SK-N-SH treated with all-trans-retinoic acid at 6 μM for 48 hours (cell line): ENCODE measurements around the gene USH2A.

ENCODE experiments used
- ATAC-seq: fragments of 200-7000 bp; cut with Tn5 transposase; 3 replicates; pipeline ENCODE4 v1.9.1; 2020; ENCODE audit warnings: mild to moderate bottlenecking, moderate library complexity
- ARNTL ChIP-seq: fragments of 450-650 bp; formaldehyde crosslinking; IDR thresholded peaks from 2 replicates; pipeline ENCODE4 v1.5.0; 2020; ENCODE audit warnings: low read depth, mild to moderate bottlenecking, moderate library complexity, borderline replicate concordance
- BACH2 ChIP-seq: fragments of 250-450 bp; sonication (Bioruptor Pico); IDR thresholded peaks from 2 replicates; pipeline ENCODE4 v1.9.0; 2021; ENCODE audit warnings: mild to moderate bottlenecking, borderline replicate concordance
- CREB5 ChIP-seq: fragments of 250-450 bp; sonication (Bioruptor Pico); IDR thresholded peaks from 2 replicates; pipeline ENCODE4 v1.5.1; 2020; ENCODE audit warnings: low read depth, mild to moderate bottlenecking, moderate library complexity
- CSRNP3 ChIP-seq: fragments of 250-450 bp; sonication (Bioruptor Pico); IDR thresholded peaks from 2 replicates; pipeline ENCODE4 v1.5.1; 2021; ENCODE audit warnings: mild to moderate bottlenecking, moderate library complexity
- ESRRG ChIP-seq: fragments of 250-450 bp; sonication (Bioruptor Pico); IDR thresholded peaks from 2 replicates; pipeline ENCODE4 v1.6.1; 2021; ENCODE audit warnings: mild to moderate bottlenecking
- GLIS3 ChIP-seq: fragments of 250-450 bp; sonication (Bioruptor Pico); IDR thresholded peaks from 2 replicates; pipeline ENCODE4 v1.5.0; 2020; ENCODE audit warnings: mild to moderate bottlenecking, moderate library complexity
- ISL1 ChIP-seq: fragments of 250-450 bp; sonication (Bioruptor Pico); IDR thresholded peaks from 2 replicates; pipeline ENCODE4 v2.1.2; 2022; ENCODE audit warnings: mild to moderate bottlenecking, moderate library complexity
- OSR1 ChIP-seq: fragments of 250-450 bp; sonication (Bioruptor Pico); IDR thresholded peaks from 2 replicates; pipeline ENCODE4 v1.8.0; 2022; ENCODE audit warnings: moderate library complexity, mild to moderate bottlenecking, inconsistent platforms
- PATZ1 ChIP-seq: fragments of 250-450 bp; sonication (Bioruptor Pico); IDR thresholded peaks from 2 replicates; pipeline ENCODE4 v1.8.0; 2020; ENCODE audit warnings: mild to moderate bottlenecking, moderate library complexity, borderline replicate concordance
- POU6F1 ChIP-seq: fragments of 250-450 bp; sonication (Bioruptor Pico); IDR thresholded peaks from 2 replicates; pipeline ENCODE4 v1.8.0; 2021; ENCODE audit warnings: low read depth, mild to moderate bottlenecking, moderate library complexity, borderline replicate concordance
- PPARA ChIP-seq: fragments of 250-450 bp; sonication (Bioruptor Pico); IDR thresholded peaks from 2 replicates; pipeline ENCODE4 v1.5.0; 2020; ENCODE audit warnings: mild to moderate bottlenecking, borderline replicate concordance
- SNAI2 ChIP-seq: fragments of 250-450 bp; sonication (Bioruptor Pico); IDR thresholded peaks from 2 replicates; pipeline ENCODE4 v1.5.0; 2020; ENCODE audit warnings: mild to moderate bottlenecking, moderate library complexity
- TCF4 ChIP-seq: fragments of 250-450 bp; sonication (Bioruptor Pico); IDR thresholded peaks from 2 replicates; pipeline ENCODE4 v1.8.0; 2021; ENCODE audit warnings: mild to moderate bottlenecking, moderate library complexity, borderline replicate concordance
- TOX ChIP-seq: fragments of 250-450 bp; sonication (Bioruptor Pico); IDR thresholded peaks from 2 replicates; pipeline ENCODE4 v1.8.0; 2021; ENCODE audit warnings: mild to moderate bottlenecking, moderate library complexity, borderline replicate concordance
- TSHZ2 ChIP-seq: fragments of 250-450 bp; sonication (Bioruptor Pico); IDR thresholded peaks from 2 replicates; pipeline ENCODE4 v1.5.0; 2020; ENCODE audit warnings: mild to moderate bottlenecking, moderate library complexity
- ZC3H10 ChIP-seq: fragments of 250-450 bp; sonication (Bioruptor Pico); IDR thresholded peaks from 2 replicates; pipeline ENCODE4 v1.5.1; 2021; ENCODE audit warnings: mild to moderate bottlenecking, moderate library complexity
- ZFP3 ChIP-seq: fragments of 250-450 bp; sonication (Bioruptor Pico); IDR thresholded peaks from 2 replicates; pipeline ENCODE4 v1.5.0; 2020; ENCODE audit warnings: mild to moderate bottlenecking, moderate library complexity
- ZFP30 ChIP-seq: fragments of 450-650 bp; formaldehyde crosslinking; IDR thresholded peaks from 2 replicates; pipeline ENCODE4 v1.5.0; 2022; ENCODE audit warnings: mild to moderate bottlenecking, moderate library complexity
- ZNF565 ChIP-seq: fragments of 450-650 bp; formaldehyde crosslinking; conservative IDR thresholded peaks from 2 replicates; pipeline ENCODE4 v1.5.0; 2020; ENCODE audit warnings: low read depth, mild to moderate bottlenecking, moderate library complexity
- ZNF70 ChIP-seq: fragments of 450-650 bp; formaldehyde crosslinking; IDR thresholded peaks from 2 replicates; pipeline ENCODE4 v1.5.0; 2020; ENCODE audit warnings: mild to moderate bottlenecking, moderate library complexity
- ZNF8 ChIP-seq: fragments of 450-650 bp; formaldehyde crosslinking; IDR thresholded peaks from 2 replicates; pipeline ENCODE4 v1.5.0; 2020; ENCODE audit warnings: mild to moderate bottlenecking, moderate library complexity

The USH2A gene

GRCh38 chr1:216142921-216143320 is 280.3 kb downstream of the USH2A start:
- TF ChIP-seq PPARA (CRISPR knock-in tag) (no peak), GLIS3 (CRISPR knock-in tag) (no peak), ARNTL (CRISPR knock-in tag) (no peak), ZC3H10 (CRISPR knock-in tag) (no peak), CREB5 (CRISPR knock-in tag) (no peak), PATZ1 (no peak), ZFP30 (no peak), TOX (CRISPR knock-in tag) (no peak), ZNF565 (CRISPR knock-in tag) (no peak), ZFP3 (no peak), ZNF70 (CRISPR knock-in tag) (no peak), ESRRG (CRISPR knock-in tag) (no peak), TSHZ2 (CRISPR knock-in tag) (no peak), POU6F1 (CRISPR knock-in tag) (no peak), TCF4 (no peak)
- TF ChIP-seq, all 23 proteins: peak for 0
- no peak for ATAC-seq

- no peak for ATAC-seq
- TF ChIP-seq TSHZ2 (CRISPR knock-in tag): no peak
- no peak for TF ChIP-seq PPARA (CRISPR knock-in tag)
- no peak for TF ChIP-seq OSR1
- TF ChIP-seq POU6F1 (CRISPR knock-in tag): no peak
- TF ChIP-seq ZNF8 (CRISPR knock-in tag): no peak
- no peak for TF ChIP-seq CREB5 (CRISPR knock-in tag)
- TF ChIP-seq ARNTL (CRISPR knock-in tag): no peak
- TF ChIP-seq BACH2 (CRISPR knock-in tag): no peak
- TF ChIP-seq PATZ1: no peak
- TF ChIP-seq ZNF70 (CRISPR knock-in tag): no peak
- no peak for TF ChIP-seq TOX (CRISPR knock-in tag)
- TF ChIP-seq ISL1 (CRISPR knock-in tag): no peak
- no peak for TF ChIP-seq SNAI2
- TF ChIP-seq CSRNP3: no peak
Measured at GRCh38 chr1:216140730-216141524, 282.3 kb downstream of the USH2A start.
